Left renal pelvis (tissue), 4 donors: Measurements from ENCODE around the gene ZNF701. TPM values are rescaled to one million over a fixed set of nuclear protein-coding genes. Genes with fewer than 3 reads are reported as not detected.
A peak's percentile ranks its signal among the peaks of the same experiment; 100 is the strongest.
"Not testable (repeated sequence)": the region's sequence is repeated elsewhere in the genome, so short reads cannot be mapped to it uniquely, and the experiment has no call there.

Source experiments
- DNase-seq, 4 donors: peaks; one replicate each; pipeline ENCODE4 v3.0.0-alpha.2; 2013; ENCODE audit warnings: low read depth in 4 of 4, low spot score in 3 of 4
- polyA plus RNA-seq, 4 donors: library from polyadenylated mRNA; unstranded; fragments of 120-200 nt; gene quantifications; one replicate each; pipeline ENCODE4 v1.2.1, GENCODE V29; 2013; ENCODE audit not compliant: insufficient read length in 4 of 4

Gene ZNF701
- polyA plus RNA-seq, 4 donors, result 11.4 to 17.9 (median 15.4) TPM

DNA sequence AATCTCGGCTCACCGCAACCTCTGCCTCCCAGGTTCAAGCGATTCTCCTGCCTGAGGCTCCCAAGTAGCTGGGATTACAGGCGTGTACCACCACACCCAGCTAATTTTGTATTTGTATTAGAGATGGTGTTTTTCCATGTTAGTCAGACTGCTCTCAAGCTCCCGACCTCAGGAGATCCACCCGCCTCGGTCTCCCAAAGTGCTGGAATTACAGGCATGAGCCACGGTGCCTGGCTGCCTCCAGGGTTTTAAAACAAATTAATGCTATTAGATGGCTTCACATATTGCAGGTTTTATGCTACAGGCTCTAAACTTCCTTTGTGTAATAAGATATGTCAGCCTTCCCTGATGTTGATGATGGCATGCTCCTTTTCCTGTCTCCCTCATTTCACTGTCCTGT lies 8.5 kb upstream of the ZNF701 start:
- DNase-seq, result not testable (repeated sequence)

DNA sequence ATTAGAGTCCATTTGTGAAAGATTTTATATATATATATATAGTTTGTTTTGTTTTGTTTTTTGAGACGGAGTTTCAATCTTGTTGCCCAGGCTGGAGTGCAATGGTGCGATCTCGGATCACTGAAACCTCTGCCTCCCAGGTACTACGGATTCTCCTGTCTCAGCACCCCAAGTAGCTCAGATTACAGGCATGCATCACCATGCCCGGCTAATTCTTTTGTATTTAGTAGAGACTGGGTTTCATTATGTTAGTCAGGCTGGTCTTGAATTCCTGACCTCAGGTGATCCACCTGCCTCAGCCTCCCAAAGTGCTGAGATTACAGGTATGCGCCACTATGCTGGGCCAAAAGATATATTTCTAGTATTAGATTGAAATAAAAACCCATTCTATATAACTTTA lies 4.0 kb upstream of the ZNF701 start:
- DNase-seq, result no peak

DNA sequence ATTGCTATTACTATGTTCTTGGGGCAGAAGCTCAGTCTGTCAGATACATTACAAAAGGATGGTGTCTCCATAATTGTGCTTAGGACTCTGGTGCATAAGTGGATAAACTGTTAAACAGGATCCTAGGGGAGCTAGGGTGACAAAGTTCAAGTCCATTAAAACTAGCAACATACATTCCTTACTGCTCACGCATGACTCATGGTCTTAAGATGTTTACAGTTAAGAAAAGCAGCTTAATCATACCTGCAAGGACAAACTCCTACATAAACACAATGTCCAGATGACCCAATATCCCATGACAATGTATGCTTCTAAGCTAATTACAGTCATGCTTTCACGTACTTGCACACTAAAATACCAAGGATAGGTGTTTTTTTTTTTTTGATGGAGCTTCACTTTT lies 3.5 kb upstream of the ZNF701 start:
- DNase-seq, result no peak

DNA sequence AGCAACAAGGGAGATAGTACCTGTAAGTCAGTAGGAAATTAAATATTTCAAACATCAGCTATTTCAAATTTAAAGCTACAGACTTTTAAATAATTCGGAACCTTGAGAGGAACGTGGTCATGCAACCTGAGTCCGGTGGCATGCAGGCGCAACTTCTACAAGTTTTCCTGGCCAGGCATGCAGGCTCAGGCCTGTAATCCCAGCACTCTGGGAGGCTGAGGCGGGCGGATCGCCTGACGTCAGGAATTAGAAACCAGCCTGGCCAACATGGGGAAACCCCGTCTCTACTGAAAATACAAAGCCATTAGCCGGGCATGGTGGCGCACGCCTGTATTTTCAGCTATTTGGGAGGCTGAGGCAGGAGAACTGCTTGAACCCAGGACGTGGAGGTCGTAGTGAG lies 2.2 kb upstream of the ZNF701 start:
- no peak for DNase-seq

DNA sequence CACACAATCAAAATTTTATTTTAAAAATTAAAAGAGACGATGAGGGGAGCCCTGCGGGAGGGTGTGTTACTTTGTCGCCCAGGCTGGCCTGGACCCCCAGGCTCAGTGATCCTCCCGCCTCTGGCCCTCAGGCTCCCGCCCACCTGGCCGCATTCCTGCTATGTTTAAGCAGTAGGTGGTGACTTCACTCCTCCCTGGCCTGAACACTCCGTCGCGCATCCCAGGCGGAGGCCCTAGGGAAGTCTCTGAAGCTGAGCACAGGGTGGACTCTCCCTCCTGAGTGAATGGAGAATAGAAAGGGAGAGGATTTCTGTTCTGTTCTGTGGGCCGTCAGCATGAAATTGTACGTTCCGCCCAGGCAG lies 468 bp upstream of the ZNF701 start:
- peak in 3 of 4 donors; percentile 28 to 47 (median 45) for DNase-seq

DNA sequence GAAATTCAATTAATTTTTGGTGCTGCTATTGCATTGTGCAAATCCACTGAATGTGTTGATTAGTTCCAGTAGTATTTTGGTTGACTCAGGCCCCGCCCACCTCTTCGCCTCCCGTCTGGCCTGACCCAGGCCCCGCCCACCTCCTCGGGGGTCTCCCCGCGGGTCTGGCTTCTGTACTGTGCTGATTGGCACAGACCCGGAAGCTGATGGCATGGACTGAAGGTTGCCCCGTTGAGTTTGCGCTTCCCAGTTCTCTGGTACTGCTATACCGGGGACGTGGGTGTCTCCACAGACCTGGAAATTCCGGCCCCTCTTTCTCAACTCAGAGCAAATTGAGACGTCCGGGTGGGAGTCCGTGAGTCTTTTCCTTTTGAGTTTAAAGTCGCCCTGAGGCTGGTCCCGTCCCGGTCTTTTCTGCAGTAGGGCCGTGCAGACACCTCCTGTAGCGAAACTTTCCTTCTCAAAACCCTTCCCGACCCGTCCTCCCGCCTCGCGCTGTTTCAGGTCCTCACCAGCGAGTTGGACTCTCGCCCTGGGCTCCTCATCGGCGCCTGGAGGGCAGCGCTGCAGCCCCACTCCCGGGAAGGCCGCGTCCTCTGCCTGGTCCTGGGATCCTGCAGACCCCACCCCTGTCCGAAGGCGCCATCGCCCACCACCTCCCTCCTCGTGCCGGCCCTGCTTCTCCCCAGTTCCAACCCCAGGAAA lies 14.8 kb downstream of the ZNF701 start:
- no peak for DNase-seq

DNA sequence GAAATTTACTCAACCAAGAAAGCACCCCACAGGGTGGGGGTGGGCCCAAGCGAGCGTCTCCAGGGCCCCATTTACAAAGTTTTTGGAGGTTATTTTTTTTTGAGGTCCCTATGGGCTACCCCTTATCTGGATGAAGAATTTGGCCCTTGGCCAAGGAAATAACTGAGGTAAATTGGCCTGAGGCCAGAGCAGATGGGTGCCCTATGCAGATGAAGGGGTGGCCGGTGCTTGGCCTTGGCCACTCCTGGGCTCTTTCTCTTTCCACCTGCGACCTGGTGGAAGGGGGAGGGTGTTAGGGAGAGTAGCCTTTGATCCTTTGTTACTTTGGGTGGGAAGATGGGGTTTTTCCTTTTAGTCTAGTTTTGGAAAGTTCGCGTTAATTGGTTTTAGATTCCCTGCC lies 15.5 kb downstream of the ZNF701 start:
- DNase-seq, result no peak

DNA sequence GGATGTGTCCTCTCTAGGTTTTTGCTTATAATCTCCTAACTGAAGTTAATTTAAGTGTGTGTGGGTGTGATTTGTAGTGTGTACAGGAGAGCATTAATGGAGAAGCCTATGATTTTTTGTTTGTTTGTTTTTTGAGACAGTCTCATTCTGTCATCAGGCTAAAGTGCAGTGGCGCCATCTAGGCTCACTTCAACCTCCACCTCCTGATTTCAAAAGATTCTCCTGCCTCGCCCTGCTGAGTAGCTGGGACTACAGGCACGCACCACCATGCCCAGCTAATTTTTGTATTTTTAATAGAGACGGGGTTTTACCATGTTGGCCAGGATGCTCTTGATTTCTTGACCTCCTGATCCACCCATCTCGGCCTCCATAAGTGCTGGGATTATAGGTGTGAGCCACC lies 20.6 kb downstream of the ZNF701 start:
- DNase-seq, result no peak

DNA sequence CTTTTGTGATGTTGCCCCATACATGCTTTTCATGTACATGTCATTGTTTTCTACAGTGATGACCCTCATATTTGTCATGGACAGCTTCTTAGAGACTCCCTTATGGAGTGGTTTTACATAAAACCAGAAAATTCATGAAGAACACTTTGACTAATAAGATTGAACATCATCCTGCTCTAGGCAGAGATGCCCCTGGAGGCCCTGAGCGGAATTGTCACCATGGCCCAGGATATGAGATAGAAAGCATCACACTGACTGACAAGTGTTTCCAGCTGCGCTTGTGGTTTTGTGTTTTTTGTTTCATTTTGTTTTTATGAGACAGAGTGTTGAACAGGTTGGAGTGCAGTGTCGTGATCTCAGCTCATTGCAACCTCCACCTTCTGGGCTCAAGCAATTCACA lies 22.2 kb downstream of the ZNF701 start:
- DNase-seq, result no peak

DNA sequence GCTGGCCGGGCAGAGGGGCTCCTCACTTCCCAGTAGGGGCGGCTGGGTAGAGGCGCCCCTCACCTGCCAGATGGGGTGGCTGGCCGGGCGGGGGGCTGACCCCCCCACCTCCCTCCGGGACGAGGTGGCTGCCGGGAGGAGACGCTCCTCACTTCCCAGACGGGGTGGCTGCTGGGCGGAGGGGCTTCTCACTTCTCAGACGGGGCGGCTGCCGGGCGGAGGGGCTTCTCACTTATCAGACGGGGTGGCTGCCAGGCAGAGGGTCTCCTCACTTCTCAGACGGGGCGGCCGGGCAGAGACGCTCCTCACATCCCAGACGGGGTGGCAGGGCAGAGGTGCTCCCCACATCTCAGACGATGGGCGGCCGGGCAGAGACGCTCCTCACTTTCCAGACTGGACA lies 23.4 kb downstream of the ZNF701 start:
- DNase-seq, result not testable (repeated sequence)

DNA sequence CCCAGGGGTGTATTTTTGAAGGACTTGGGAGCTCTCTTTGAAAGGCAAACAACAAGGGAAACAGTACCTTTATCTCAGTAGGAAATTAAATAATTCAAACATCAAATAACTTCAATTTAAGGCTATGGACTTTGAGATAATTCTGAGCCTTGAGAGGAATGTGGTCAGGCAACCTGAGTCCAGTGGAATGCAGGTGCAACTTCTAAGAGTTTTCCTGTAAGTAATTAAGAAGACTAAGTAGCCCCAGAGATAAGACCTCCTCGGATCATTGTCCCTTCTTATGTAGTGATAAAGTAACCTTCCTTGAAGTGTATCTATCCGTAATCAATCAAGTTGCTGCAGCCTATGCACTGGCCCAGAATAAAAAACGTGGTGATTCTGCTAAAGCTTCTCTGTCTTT lies 29.2 kb downstream of the ZNF701 start:
- no peak for DNase-seq

DNA sequence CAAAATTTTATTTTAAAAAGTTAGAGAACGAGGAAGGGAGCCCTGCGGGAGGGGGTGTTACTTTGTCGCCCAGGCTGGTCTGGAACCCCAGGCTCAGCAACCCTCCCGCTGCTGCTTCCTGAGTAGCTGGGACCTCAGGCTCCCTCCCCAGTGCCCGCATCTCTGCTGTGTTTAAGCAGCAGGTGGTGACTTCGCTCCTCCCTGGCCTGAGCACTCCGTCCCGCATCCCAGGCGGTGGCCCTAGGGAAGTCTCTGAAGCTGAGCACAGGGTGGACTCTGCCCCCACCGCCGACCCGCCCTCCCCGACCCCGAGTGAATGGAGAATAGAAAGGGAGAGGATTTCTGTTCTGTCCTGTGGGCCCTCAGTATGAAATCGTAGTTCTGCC lies 30.5 kb downstream of the ZNF701 start:
- DNase-seq, result no peak

DNA sequence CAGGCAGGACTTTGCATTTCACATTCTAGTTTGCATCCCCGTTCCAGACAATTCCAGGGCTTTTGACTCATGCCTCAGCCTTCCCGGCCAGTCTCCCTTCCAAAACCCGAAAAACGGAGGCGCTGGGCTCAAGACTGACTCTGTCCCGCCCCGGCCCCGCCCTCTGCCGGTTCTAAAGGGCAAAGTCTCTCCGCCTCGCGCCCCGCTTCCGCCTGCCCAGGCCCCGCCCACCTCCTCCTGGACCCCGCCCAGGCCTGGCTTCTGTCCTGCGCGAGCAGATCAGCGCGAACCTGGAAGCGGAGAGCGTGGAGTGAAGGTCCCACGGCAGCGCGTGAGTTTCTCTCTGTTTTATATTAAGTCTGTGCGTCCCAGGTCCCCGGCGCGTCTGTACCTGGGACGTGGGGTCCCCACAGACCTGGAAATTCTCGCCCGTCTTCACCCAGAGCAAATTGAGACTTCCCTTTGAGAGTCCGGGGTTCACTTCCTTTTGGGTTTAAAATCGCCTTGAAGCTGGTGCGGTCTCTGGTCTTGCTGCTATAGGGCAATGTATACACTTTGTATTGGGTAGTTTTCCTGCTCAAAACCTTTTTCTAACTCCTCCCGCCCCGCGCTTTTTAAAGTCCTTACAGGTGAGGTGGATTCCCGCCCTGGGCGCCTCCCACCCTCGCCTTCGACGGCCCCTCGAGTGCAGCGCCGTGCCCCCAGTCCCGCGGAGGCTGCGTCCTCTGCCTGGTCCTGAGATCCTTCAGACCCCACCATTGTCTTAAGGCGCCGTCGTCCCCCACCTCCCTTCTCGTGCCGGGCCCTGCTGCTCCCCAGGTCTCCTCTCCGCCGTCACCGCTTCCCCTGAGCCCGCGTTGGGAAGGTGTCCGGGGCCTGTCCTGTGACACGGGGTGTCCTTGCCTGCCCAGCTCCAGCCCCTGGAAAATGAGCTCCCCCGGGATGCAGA lies 31.2 kb downstream of the ZNF701 start:
- peak; percentile 68 to 77 (median 74) for DNase-seq

DNA sequence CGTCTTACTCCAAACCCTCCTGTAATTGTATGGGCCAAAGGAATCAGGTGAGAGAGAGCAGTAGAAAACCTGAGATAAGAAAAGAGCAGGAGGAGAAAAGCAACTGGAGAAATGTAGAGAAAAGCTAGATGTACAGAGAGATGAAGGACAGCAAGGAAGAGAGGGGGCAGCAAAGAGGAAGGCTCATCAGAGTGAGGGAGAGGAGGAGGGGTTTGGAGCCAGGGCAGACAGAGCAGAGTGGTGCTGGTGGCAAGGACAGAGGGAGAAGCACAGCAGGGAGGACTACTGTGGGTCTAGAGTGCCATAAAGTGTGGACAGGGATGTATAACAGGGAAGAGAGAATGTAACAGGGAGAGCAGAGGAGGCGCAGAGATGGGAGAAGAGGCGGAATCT lies 31.9 kb downstream of the ZNF701 start:
- not testable (repeated sequence) for DNase-seq

DNA sequence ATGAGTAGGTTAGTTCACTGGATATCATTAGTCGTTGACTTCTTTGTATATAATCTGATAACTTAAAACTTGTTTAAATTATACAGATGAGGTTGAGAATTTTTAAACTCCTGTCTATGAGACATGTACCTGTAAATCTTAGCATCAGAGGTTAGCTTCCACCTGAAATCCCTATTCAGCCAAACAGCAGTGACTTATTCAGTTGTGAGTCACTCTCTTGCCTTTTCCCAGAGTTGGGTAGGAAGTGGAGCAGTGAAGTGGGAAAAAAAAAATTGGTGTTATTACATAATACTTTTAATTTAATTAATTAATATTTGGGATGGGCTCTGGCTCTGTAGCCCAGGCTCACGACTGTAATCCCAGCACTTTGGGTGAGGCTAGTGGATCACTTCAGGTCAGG lies 32.9 kb downstream of the ZNF701 start:
- DNase-seq, result no peak

DNA sequence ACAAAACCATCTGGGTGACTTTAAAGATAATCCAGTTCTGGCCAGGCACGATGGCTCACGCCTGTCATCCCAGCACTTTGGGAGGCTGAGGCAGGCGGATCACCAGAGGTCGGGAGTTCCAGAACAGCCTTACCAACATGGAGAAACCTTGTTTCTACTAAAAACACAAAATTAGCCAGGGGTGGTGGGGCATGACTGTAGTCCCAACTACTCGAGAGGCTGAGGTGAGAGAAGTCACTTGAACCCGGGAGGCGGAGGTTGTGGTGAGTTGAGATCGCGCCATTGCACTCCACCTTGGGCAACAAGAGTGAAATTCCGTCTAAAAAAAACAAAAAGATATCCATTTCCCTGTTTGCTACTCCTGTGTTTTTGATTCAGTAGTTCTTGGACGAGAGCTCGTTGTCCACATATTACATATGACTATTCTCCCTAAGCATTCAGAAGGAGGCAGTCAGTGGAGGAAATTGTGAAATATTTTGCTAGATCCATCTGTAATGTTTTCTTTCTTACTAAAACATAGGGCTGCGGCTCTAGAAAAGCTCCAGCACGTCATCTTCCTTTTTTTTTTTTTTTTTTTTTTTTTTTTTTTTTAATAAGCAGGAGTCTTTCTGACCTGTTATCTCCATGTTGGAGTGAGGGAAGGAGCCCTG lies 33.6 kb downstream of the ZNF701 start:
- DNase-seq, result no peak

DNA sequence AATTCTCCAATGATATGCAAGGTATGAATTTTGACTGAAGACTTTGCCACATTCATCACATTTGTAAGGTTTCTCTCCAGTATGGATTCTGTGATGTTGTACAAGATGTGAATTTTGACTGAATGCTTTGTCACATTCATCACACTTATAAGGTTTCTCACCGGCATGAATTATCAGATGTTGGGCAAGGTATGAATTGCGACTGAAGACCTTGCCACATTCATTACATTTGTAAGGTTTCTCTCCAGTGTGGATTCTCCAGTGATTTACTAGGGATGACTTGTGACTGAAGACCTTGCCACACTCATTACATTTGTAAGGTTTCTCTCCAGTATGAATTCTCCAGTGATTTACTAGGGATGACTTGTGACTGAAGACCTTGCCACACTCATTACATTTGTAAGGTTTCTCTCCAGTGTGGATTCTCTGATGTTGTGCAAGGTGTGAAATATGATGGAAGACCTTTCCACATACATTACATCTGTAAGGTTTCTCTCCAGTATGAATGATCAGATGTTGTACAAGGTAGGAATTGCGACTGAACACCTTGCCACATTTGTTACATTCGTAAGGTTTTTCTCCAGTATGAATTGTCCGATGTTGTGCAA lies 43.3 kb downstream of the ZNF701 start:
- no peak for DNase-seq

DNA sequence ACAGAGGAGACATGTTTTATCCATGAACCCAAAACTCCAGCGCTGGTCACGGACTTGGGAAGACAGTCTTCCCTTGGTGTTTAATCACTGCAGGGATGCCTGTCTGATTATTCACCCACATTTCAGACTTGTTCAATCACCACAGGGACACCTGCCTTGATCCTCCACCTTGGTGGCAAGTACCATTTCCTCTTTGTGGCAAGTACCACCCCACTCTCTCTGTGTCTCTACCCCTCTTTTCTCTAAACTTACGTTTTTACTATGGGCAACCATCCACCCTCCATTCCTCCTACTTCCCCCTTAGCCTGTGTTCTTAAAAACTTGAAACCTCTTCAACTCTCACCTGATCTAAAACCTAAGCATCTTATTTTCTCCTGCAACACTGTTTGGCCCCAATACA lies 51.3 kb downstream of the ZNF701 start:
- no peak for DNase-seq

DNA sequence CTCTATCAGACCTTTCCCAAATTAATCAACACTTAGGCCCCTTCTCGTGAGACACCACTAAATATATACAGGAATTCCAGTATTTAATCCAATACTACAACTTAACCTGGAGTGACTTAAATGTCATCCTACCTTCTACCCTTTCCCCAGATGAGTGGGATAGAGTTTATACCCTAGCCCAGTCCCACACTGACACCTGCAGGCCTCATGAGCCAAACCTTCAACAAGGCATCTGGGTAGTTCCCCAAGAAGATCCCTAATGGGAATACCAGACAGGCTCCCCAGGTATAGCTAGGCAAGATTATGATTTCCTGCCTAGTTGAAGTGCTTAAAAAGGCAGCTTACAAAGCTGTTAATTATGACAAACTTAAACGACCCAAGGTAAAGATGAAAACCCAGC lies 52.2 kb downstream of the ZNF701 start:
- DNase-seq, result no peak

DNA sequence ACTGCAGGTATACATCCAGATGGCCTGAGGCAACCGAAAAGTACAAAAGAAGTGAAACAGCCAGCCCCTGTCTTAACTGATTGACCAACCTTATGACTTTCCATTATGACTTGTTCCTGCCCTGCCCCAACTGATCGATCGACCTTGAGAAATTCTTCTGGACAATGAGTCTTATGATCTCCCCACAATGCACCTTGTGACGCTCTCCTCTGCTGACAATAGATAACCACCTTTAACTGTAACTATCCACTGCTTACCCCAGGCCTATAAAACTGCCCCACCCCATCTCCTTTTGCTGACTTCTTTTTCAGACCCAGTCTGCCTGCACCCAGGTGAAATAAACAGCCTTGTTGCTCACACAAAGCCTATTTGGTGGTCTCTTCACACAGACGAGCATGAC lies 56.8 kb downstream of the ZNF701 start:
- no peak for DNase-seq

DNA sequence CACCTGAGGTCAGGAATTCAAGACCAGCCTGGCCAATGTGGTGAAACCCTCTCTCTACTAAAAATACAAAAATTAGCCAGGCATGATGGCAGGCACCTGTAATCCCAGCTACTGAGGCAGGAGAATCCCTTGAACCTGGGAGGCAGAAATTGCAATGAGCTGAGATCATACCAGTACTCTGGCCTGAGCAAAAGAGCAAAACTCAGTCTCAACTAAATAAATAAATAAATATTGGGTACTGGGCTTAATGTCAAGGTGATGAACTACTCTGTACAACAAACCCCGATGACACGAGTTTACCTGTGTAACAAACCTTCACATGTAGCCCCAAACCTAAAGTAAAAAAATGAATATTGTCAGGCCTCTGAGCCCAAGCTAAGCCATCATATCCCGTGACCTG lies 57.4 kb downstream of the ZNF701 start:
- not testable (repeated sequence) for DNase-seq
